ENCODE measurements around the gene PYDC1.
A peak's percentile ranks its signal among the peaks of the same experiment; 100 is the strongest.
"Not testable (repeated sequence)": the region's sequence is repeated elsewhere in the genome, so short reads cannot be mapped to it uniquely, and the experiment has no call there.

Gene PYDC1

GRCh38 chr16:31195861-31196260 lies 21.1 kb downstream of the PYDC1 start:
- not testable (repeated sequence) for DNase-seq

- no peak for DNase-seq
Measured at GRCh38 chr16:31194898-31195297, 22.0 kb downstream of the PYDC1 start.

- DNase-seq = no peak
Measured at GRCh38 chr16:31193874-31194273, 23.1 kb downstream of the PYDC1 start.

GRCh38 chr16:31192856-31193642 lies 23.9 kb downstream of the PYDC1 start:
- DNase-seq = peak; percentile 0

- no peak for DNase-seq
Measured at GRCh38 chr16:31191697-31192428, 25.1 kb downstream of the PYDC1 start.

- DNase-seq = no peak
Measured at GRCh38 chr16:31190818-31191444, 26.0 kb downstream of the PYDC1 start.

GRCh38 chr16:31190061-31190460 lies 26.9 kb downstream of the PYDC1 start:
- no peak for DNase-seq

- DNase-seq = no peak
Measured at GRCh38 chr16:31189412-31189778, 27.5 kb downstream of the PYDC1 start.

- no peak for DNase-seq
Measured at GRCh38 chr16:31188450-31189411, 28.2 kb downstream of the PYDC1 start.

- no peak for DNase-seq
Measured at GRCh38 chr16:31187808-31188189, 29.1 kb downstream of the PYDC1 start.

GRCh38 chr16:31186930-31187807 lies 29.8 kb downstream of the PYDC1 start:
- no peak for DNase-seq

- no peak for DNase-seq
Measured at GRCh38 chr16:31186176-31186575, 30.8 kb downstream of the PYDC1 start.

GRCh38 chr16:31185339-31185738 lies 31.6 kb downstream of the PYDC1 start:
- DNase-seq = no peak

- DNase-seq = no peak
Measured at GRCh38 chr16:31184888-31185287, 32.0 kb downstream of the PYDC1 start.

GRCh38 chr16:31183432-31184428 lies 33.2 kb downstream of the PYDC1 start:
- DNase-seq = no peak

GRCh38 chr16:31182391-31182790 lies 34.5 kb downstream of the PYDC1 start:
- no peak for DNase-seq

GRCh38 chr16:31181102-31181830 lies 35.7 kb downstream of the PYDC1 start:
- no peak for DNase-seq

- peak; percentile 99 for DNase-seq
Measured at GRCh38 chr16:31179747-31180459, 37.0 kb downstream of the PYDC1 start, which contains the start of gene FUS. FUS (plus strand) TSS chr16:31180139; CDS start chr16:31180215, 76 bp downstream.

GRCh38 chr16:31179219-31179746 lies 37.7 kb downstream of the PYDC1 start:
- DNase-seq = no peak

Measured in eye (tissue), 1 donor.